Endodermal cell (in vitro differentiated cells): ENCODE measurements around the gene PRG2. TPM values are rescaled to one million over a fixed set of nuclear protein-coding genes. Genes with fewer than 3 reads are reported as not detected.

Source experiments
- DNase-seq: peaks from one replicate; pipeline ENCODE4 v3.0.0-alpha.2; 2017
- H3K27ac ChIP-seq: 2 replicates; pipeline ENCODE4 v1.5.1; 2013; ENCODE audit warnings: mild to moderate bottlenecking, low read depth, low read length, moderate library complexity
- H3K27me3 ChIP-seq: 2 replicates; pipeline ENCODE4 v1.6.1; 2013; ENCODE audit warnings: mild to moderate bottlenecking, low read length, moderate library complexity; ENCODE audit not compliant: insufficient read depth, control insufficient read depth, poor library complexity, severe bottlenecking
- H3K36me3 ChIP-seq: 2 replicates; pipeline ENCODE4 v1.7.0; 2013; ENCODE audit warnings: mild to moderate bottlenecking, low read length, moderate library complexity; ENCODE audit not compliant: control insufficient read depth, insufficient read depth
- H3K4me1 ChIP-seq: one replicate; pipeline ENCODE4 v1.7.0; 2013; ENCODE audit warnings: low read length; ENCODE audit not compliant: control insufficient read depth, insufficient read depth
- H3K4me3 ChIP-seq: 2 replicates; pipeline ENCODE4 v1.5.1; 2013; ENCODE audit warnings: mild to moderate bottlenecking, low read length, moderate library complexity
- H3K9ac ChIP-seq: 2 replicates; pipeline ENCODE4 v1.6.1; 2013; ENCODE audit warnings: mild to moderate bottlenecking, low read length, moderate library complexity; ENCODE audit not compliant: poor library complexity, severe bottlenecking; ENCODE audit errors: extremely low read depth
- H3K9me3 ChIP-seq: 2 replicates; pipeline ENCODE4 v1.6.1; 2013; ENCODE audit warnings: mild to moderate bottlenecking, low read length, moderate library complexity; ENCODE audit not compliant: control insufficient read depth
- H3K27ac Mint-ChIP-seq: 2 replicates; pipeline ENCODE4 v1.8.0; 2020; ENCODE audit warnings: mixed read lengths
- H3K27me3 Mint-ChIP-seq: 2 replicates; pipeline ENCODE4 v1.8.0; 2021; ENCODE audit warnings: mild to moderate bottlenecking, mixed read lengths; ENCODE audit not compliant: insufficient read depth
- H3K36me3 Mint-ChIP-seq: 2 replicates; pipeline ENCODE4 v1.8.0; 2020; ENCODE audit warnings: low read depth, mixed read lengths
- H3K4me1 Mint-ChIP-seq: 2 replicates; pipeline ENCODE4 v1.8.0; 2020; ENCODE audit warnings: mixed read lengths
- H3K4me3 Mint-ChIP-seq: 2 replicates; pipeline ENCODE4 v1.8.0; 2020; ENCODE audit warnings: mild to moderate bottlenecking, moderate library complexity, mixed read lengths
- H3K9me3 Mint-ChIP-seq: 2 replicates; pipeline ENCODE4 v1.8.0; 2020; ENCODE audit warnings: mild to moderate bottlenecking, mixed read lengths
- CTCF ChIP-seq: fragments of 200-600 bp; sonication (generic); conservative IDR thresholded peaks from 2 replicates; pipeline ENCODE4 v1.5.0; 2021; ENCODE audit warnings: antibody characterized with exemption, mild to moderate bottlenecking
- WGBS, 2 experiments: methylation state at CpG; one replicate each; pipeline versions ENCODE4 v1.1.5 to v1.1.7; 2013; ENCODE audit warnings: missing lambda C conversion rate in 2 of 2, mixed read lengths in 1 of 2; ENCODE audit not compliant: insufficient coverage in 1 of 2, insufficient read length in 1 of 2; 5-methylcytosine and 5-hydroxymethylcytosine counted together
- total RNA-seq, 2 donors: library from RNA; stranded (reverse); fragmentation: NEBNext Ultra II Directional in 1 of 2; extraction: Animal tissue kit (Norgen Biotek cat#: 25700) in 1 of 2; gene quantifications; 2 replicates in 1 of 2; 3 replicates in 1 of 2; pipeline ENCODE4 v1.2.1, GENCODE V29; 2021

The PRG2 gene
- total RNA-seq, 2 donors from 2014 or later, result 0.42 TPM; not detected in 1

GRCh38 chr11:57356268-57356667, 34.2 kb downstream of the PRG2 start:
- Mint-ChIP-seq H3K4me3 (no peak overlapping the region), H3K9me3 (peaks cover 3% of the 10 kb centered on the region), H3K36me3 (no peaks in the 10 kb centered on the region), H3K27me3 (peaks cover 14% of the 10 kb centered on the region), H3K27ac (no peak overlapping the region), H3K4me1 (peaks cover 37% of the 10 kb centered on the region)
- H3K36me3 ChIP-seq, result no peaks in the 10 kb centered on the region
- H3K9ac ChIP-seq, result no peak overlapping the region
- H3K27ac ChIP-seq, result no peak overlapping the region
- no peak for TF ChIP-seq CTCF
- no peak for DNase-seq
- no peak overlapping the region for H3K4me3 ChIP-seq
- no peaks in the 10 kb centered on the region for H3K27me3 ChIP-seq
- H3K9me3 ChIP-seq, result no peaks in the 10 kb centered on the region
- H3K4me1 ChIP-seq, result peaks cover 10% of the 10 kb centered on the region
- WGBS, 2 experiments, result 87 to 90% methylated on average over 9 of the region's 9 CpGs

GRCh38 chr11:57354699-57355098, 35.8 kb downstream of the PRG2 start:
- peaks cover 20% of the 10 kb centered on the region for H3K27me3 Mint-ChIP-seq
- H3K9me3 ChIP-seq, result no peaks in the 10 kb centered on the region
- peaks cover 5% of the 10 kb centered on the region for H3K4me1 ChIP-seq
- peaks cover 3% of the 10 kb centered on the region for H3K9me3 Mint-ChIP-seq
- H3K36me3 ChIP-seq, result no peaks in the 10 kb centered on the region
- no peaks in the 10 kb centered on the region for H3K27me3 ChIP-seq
- H3K4me3 ChIP-seq, result no peak overlapping the region
- no peak for TF ChIP-seq CTCF
- H3K4me1 Mint-ChIP-seq, result peaks cover 23% of the 10 kb centered on the region
- no peak overlapping the region for H3K9ac ChIP-seq
- WGBS, 2 experiments, result 92 to 97% methylated on average over 6 of the region's 6 CpGs
- no peaks in the 10 kb centered on the region for H3K36me3 Mint-ChIP-seq
- H3K27ac ChIP-seq, result no peak overlapping the region
- no peak overlapping the region for H3K4me3 Mint-ChIP-seq
- no peak overlapping the region for H3K27ac Mint-ChIP-seq
- DNase-seq, result no peak

- TF ChIP-seq CTCF, result no peak
- Mint-ChIP-seq H3K9me3 (peaks cover 3% of the 10 kb centered on the region), H3K4me3 (no peak overlapping the region), H3K36me3 (no peaks in the 10 kb centered on the region), H3K27me3 (peaks cover 20% of the 10 kb centered on the region), H3K27ac (no peak overlapping the region), H3K4me1 (peaks cover 17% of the 10 kb centered on the region)
- 86 to 87% methylated on average over 4 of the region's 4 CpGs for WGBS, 2 experiments
- Histone ChIP-seq H3K4me1 (no peaks in the 10 kb centered on the region), H3K36me3 (no peaks in the 10 kb centered on the region), H3K9me3 (no peaks in the 10 kb centered on the region), H3K4me3 (no peak overlapping the region), H3K9ac (no peak overlapping the region), H3K27me3 (peaks cover 1% of the 10 kb centered on the region), H3K27ac (no peak overlapping the region)
- no peak for DNase-seq
Observed at GRCh38 chr11:57353852-57354251, 36.6 kb downstream of the PRG2 start.
